ENCODE results near the gene CCDC66. TPM values are rescaled to one million over a fixed set of nuclear protein-coding genes. Genes with fewer than 3 reads are reported as not detected.

The CCDC66 gene
- total RNA-seq, 6 experiments from 2014 or later, result 9.0 to 10.2 (median 9.5) TPM

GRCh38 chr3:56633602-56634535 lies 76.9 kb downstream of the CCDC66 start:
- no peaks in the 10 kb centered on the region for H3K9me3 Mint-ChIP-seq
- DNase-seq, result no peak
- H3K36me3 Mint-ChIP-seq (ENCODE audit: low read depth), result peaks cover 38% of the 10 kb centered on the region
- H3K4me3 Mint-ChIP-seq, result no peak overlapping the region
- no peak overlapping the region for H3K27ac Mint-ChIP-seq
- H3K4me1 Mint-ChIP-seq (ENCODE audit: low read depth), result no peaks in the 10 kb centered on the region
- no peaks in the 10 kb centered on the region for H3K27me3 Mint-ChIP-seq (ENCODE audit: insufficient read depth)
- TF ChIP-seq, protein P1, sequence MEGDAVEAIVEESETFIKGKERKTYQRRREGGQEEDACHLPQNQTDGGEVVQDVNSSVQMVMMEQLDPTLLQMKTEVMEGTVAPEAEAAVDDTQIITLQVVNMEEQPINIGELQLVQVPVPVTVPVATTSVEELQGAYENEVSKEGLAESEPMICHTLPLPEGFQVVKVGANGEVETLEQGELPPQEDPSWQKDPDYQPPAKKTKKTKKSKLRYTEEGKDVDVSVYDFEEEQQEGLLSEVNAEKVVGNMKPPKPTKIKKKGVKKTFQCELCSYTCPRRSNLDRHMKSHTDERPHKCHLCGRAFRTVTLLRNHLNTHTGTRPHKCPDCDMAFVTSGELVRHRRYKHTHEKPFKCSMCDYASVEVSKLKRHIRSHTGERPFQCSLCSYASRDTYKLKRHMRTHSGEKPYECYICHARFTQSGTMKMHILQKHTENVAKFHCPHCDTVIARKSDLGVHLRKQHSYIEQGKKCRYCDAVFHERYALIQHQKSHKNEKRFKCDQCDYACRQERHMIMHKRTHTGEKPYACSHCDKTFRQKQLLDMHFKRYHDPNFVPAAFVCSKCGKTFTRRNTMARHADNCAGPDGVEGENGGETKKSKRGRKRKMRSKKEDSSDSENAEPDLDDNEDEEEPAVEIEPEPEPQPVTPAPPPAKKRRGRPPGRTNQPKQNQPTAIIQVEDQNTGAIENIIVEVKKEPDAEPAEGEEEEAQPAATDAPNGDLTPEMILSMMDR (IDR thresholded peaks at IDR 0.05), result no peak

GRCh38 chr3:56645407-56645806 lies 88.4 kb downstream of the CCDC66 start:
- H3K27me3 Mint-ChIP-seq (ENCODE audit: insufficient read depth), result no peaks in the 10 kb centered on the region
- TF ChIP-seq, protein P1 (IDR thresholded peaks at IDR 0.05), result no peak
- H3K4me3 Mint-ChIP-seq, result no peak overlapping the region
- DNase-seq, result no peak
- H3K36me3 Mint-ChIP-seq (ENCODE audit: low read depth), result peaks cover 43% of the 10 kb centered on the region
- H3K9me3 Mint-ChIP-seq, result no peaks in the 10 kb centered on the region
- H3K4me1 Mint-ChIP-seq (ENCODE audit: low read depth), result no peaks in the 10 kb centered on the region
- H3K27ac Mint-ChIP-seq, result no peak overlapping the region

GRCh38 chr3:56654460-56654859 lies 97.5 kb downstream of the CCDC66 start:
- Mint-ChIP-seq H3K27me3 (ENCODE audit: insufficient read depth) (no peaks in the 10 kb centered on the region), H3K4me3 (no peak overlapping the region), H3K4me1 (ENCODE audit: low read depth) (peaks cover 6% of the 10 kb centered on the region), H3K9me3 (no peaks in the 10 kb centered on the region), H3K36me3 (ENCODE audit: low read depth) (peaks cover 46% of the 10 kb centered on the region), H3K27ac (peak overlapping the region; percentile 49; the same call in 1 of the 2 replicates)
- no peak for DNase-seq
- TF ChIP-seq, protein P1 (IDR thresholded peaks at IDR 0.05), result no peak

DNA sequence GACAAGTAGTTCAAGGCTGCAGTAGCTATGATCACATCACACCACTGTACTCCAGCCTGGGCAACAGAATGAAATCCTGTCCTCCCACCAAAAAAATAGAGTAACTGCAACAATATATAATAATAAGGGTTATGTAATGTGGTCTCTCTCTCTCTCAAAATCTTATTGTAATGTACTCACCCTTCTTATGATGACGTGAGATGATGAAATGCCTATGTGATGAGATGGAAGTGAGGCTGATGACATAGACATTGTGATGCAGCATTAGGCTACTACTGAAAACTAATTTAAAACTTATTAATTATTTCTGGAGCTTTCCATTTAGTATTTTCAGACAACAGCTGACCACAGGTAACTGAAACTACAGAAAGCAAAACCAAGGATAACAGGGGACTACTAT lies 98.7 kb downstream of the CCDC66 start:
- peaks cover 6% of the 10 kb centered on the region for H3K4me1 Mint-ChIP-seq (ENCODE audit: low read depth)
- no peak overlapping the region for H3K27ac Mint-ChIP-seq
- TF ChIP-seq, protein P1 (IDR thresholded peaks at IDR 0.05), result no peak
- H3K27me3 Mint-ChIP-seq (ENCODE audit: insufficient read depth), result no peaks in the 10 kb centered on the region; the same call in 1 of the 2 replicates
- H3K36me3 Mint-ChIP-seq (ENCODE audit: low read depth), result peaks cover 49% of the 10 kb centered on the region
- H3K4me3 Mint-ChIP-seq, result no peak overlapping the region
- DNase-seq, result no peak
- no peaks in the 10 kb centered on the region for H3K9me3 Mint-ChIP-seq

- Mint-ChIP-seq H3K27ac (no peak overlapping the region), H3K4me3 (no peak overlapping the region), H3K9me3 (no peaks in the 10 kb centered on the region), H3K4me1 (ENCODE audit: low read depth) (no peaks in the 10 kb centered on the region), H3K27me3 (ENCODE audit: insufficient read depth) (no peaks in the 10 kb centered on the region), H3K36me3 (ENCODE audit: low read depth) (peaks cover 35% of the 10 kb centered on the region)
- DNase-seq, result no peak
- TF ChIP-seq, protein P1 (IDR thresholded peaks at IDR 0.05), result no peak
Observed at GRCh38 chr3:56664823-56665222, 107.8 kb downstream of the CCDC66 start.

Measured in HFFc6 (cell line).